GM21447 (cell line): Measurements from ENCODE around the gene ATOH7.
"Not testable (repeated sequence)": the region's sequence is repeated elsewhere in the genome, so short reads cannot be mapped to it uniquely, and the experiment has no call there.

Source experiments
- ATAC-seq: cut with Tn5 transposase; IDR thresholded peaks from one replicate; pipeline ENCODE4 v1.9.1; 2021; ENCODE audit not compliant: unreplicated experiment

Gene ATOH7

GRCh38 chr10:68231817-68232251 lies at the start of gene ATOH7:
Gene ATOH7, minus strand, starts transcription at chr10:68232113. Its CDS starts 436 bp downstream, at chr10:68231677.
- no peak for ATAC-seq

- ATAC-seq: no peak
Observed at GRCh38 chr10:68280758-68281157, 48.8 kb upstream of the ATOH7 start.

GRCh38 chr10:68278906-68279753 lies 47.2 kb upstream of the ATOH7 start:
- not testable (repeated sequence) for ATAC-seq

- ATAC-seq: not testable (repeated sequence)
Observed at GRCh38 chr10:68277814-68278213, 45.9 kb upstream of the ATOH7 start.

GRCh38 chr10:68276224-68276623 lies 44.3 kb upstream of the ATOH7 start:
- ATAC-seq: no peak

- ATAC-seq: no peak
Observed at GRCh38 chr10:68275600-68276126, 43.8 kb upstream of the ATOH7 start.

- ATAC-seq: no peak
Observed at GRCh38 chr10:68272833-68273232, 40.9 kb upstream of the ATOH7 start.

GRCh38 chr10:68271196-68271882 lies 39.4 kb upstream of the ATOH7 start:
- ATAC-seq: no peak

- ATAC-seq: no peak
Observed at GRCh38 chr10:68269562-68270290, 37.8 kb upstream of the ATOH7 start.

- no peak for ATAC-seq
Observed at GRCh38 chr10:68261132-68261856, 29.4 kb upstream of the ATOH7 start.

GRCh38 chr10:68253346-68253745 lies 21.4 kb upstream of the ATOH7 start:
- ATAC-seq: no peak

GRCh38 chr10:68251625-68252495 lies 19.9 kb upstream of the ATOH7 start:
- no peak for ATAC-seq

GRCh38 chr10:68251151-68251550 lies 19.2 kb upstream of the ATOH7 start:
- ATAC-seq: no peak

GRCh38 chr10:68249297-68249696 lies 17.4 kb upstream of the ATOH7 start:
- ATAC-seq: no peak

GRCh38 chr10:68247931-68248330 lies 16.0 kb upstream of the ATOH7 start:
- ATAC-seq: no peak

GRCh38 chr10:68246397-68246796 lies 14.5 kb upstream of the ATOH7 start:
- not testable (repeated sequence) for ATAC-seq

- ATAC-seq: no peak
Observed at GRCh38 chr10:68242051-68242450, 10.1 kb upstream of the ATOH7 start.

- ATAC-seq: no peak
Observed at GRCh38 chr10:68239596-68240150, 7.8 kb upstream of the ATOH7 start.

GRCh38 chr10:68239069-68239468 lies 7.2 kb upstream of the ATOH7 start:
- no peak for ATAC-seq
